NCI-H1930 (cell line): ENCODE data around the gene RALGPS1.

ENCODE experiments used
- DNase-seq, 2 experiments: peaks; one replicate each; lab custom pipeline; 2025; lab: John Stamatoyannopoulos, UW

Gene RALGPS1

GRCh38 chr9:127123064-127123890, 208.7 kb downstream of the RALGPS1 start:
- no peak for DNase-seq

- no peak for DNase-seq
These were observed 209.5 kb downstream of the RALGPS1 start for GRCh38 chr9:127124111-127124531.

GRCh38 chr9:127124792-127125191, 210.2 kb downstream of the RALGPS1 start:
- no peak for DNase-seq

GRCh38 chr9:127126971-127127370, 212.4 kb downstream of the RALGPS1 start:
- no peak for DNase-seq

DNA sequence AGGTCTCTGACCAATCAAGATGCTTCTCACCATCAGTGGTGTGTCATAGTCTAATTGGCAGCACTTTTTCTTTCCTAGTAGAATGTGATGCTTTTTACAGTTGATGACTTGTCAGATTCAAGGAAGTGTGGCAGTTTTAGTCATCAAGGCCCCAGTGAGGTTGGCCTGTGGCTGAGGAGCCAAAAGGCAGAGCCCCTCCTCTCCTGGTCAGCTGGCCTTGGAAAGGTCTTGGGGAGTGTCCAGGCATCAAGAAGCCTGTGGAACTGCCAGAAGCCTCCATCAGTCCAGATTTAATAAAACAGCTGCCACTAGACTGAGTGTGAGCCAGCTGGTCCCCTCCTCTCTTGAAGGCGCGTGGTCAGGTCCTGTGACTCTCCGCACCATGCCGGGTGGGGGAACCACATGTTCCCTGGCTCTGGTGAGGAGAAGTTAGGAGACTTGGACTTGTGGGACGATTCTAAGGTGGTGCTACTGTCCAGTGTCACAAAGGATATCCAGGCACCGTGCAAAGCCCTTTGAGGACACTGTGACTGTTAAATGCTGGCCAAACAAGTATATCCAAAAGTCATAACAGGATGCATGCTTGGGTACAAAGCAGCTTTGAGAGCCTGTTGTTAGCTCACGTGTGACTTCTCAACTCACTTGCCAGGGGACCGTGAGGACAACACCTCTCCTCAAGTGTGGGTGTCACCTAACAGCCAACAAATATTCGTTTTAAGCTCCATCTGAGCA, 213.9 kb downstream of the RALGPS1 start:
- no peak for DNase-seq

GRCh38 chr9:127129073-127129717, 214.6 kb downstream of the RALGPS1 start:
- no peak for DNase-seq

DNA sequence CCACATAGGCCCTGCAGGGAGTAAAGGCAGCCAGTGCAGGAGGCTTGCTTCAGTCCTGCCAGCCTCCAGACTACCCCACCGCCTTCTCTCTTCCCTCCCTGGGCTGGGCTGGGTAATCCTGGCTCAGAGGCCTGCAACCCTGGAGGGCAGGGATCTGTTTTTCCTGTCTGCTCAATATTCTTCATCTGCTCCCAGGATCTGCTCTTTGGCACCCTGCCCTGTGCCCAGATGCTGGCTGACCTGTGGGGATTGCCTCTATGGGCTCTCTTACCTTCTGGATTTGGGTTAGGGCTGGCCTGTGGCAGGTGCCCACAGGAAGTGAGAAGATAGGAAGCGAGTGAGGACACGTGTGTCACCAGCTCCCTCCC, 215.1 kb downstream of the RALGPS1 start:
- DNase-seq, result no peak

DNA sequence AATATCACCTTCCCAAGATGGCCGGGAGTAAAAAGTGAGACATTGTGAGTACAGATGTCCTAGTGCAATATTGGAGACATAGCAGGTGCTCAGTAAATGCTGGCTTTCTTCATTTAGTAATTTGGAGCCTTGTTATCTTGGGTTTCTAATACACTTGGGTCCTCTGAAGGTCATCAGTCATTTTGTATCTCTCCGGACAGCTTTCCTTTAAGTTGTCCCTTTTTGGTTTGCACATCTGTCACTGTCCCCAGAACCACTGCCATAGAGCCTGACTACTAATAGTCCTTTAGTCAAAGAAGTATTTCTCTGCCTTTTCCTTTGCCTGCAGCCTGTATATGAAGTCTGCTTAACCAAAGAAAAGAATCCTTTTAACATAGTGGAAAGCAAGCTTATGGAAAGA, 215.7 kb downstream of the RALGPS1 start:
- DNase-seq, result no peak

DNA sequence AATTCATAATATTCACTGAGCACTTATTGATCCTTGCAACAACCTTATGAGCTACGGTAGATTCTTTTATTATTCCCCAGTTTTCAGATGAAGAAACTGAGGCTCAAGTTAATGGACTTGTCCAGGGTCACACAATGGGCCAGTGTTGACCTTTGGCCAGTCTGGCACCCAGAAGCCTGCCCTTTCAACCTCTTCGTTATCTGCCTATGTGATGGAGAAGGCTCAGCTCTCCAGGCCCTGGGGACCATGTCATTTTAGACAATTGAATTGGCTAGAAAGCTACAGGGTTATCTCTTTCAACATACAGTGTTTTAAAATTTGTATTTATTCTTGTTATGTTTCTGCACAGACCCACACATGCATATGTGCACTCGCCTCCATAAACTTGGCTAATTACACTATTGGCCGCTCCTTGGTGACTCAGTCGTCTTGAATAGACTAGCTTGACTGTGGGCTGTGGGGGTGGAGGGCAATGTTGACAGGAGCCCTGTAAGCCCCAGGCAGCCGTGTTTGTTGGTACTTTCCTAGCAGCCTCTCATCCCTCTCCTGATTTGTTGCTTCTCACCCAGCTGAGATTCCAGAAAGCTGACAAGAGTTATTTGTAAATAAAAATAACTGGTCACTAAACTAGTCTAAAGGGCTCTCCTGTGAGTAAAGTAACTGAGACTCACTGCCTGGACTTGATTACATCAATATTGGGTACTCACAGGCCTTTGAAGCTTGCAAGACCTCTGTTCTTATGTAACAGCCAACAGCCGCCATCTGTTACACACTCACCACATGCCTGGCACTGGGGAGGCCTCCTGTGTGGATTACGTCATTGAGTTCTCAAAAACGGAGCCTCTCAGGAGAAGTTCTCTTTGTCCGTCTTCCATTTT, 216.3 kb downstream of the RALGPS1 start:
- DNase-seq, result no peak

DNA sequence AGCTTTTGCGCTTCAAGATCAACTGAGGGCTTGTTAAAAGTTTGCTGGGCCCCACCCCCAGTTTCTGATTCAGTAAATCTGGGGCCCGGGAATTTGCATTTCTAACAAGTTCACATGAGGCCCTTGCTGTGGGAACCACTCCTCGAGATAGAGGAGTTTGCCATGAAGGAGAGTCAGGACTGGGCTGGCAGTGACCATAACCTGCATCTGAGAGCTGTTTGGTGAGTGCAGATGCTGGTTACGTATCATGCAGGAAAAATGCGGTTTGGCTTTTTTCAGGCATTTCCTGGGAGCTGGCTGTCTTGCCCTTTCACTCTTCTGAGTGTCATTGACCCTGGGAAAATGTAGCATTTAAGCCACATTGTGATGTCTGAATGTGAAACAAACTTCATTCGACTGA, 217.3 kb downstream of the RALGPS1 start:
- DNase-seq, result no peak

DNA sequence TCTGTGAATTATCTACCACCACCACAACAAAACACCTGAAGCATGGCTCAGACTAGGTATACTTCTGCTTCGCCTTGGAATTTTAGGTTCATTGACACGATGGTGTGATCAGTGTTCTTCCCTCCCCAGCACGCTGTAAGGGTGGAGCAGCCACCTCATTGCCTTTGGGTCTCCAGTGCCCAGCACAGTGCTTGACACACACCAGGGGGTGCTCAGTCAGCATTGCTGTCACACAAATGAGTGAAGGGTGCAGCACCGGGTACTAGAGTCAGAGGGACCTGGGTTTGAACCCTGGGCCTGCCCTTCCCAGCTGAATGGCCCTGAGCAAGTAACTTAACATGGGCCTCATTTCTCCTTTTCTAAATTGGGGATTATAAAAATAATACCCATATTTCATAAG, 217.8 kb downstream of the RALGPS1 start:
- DNase-seq, result no peak

- no peak for DNase-seq
These were observed 218.5 kb downstream of the RALGPS1 start for GRCh38 chr9:127132921-127133647.

- no peak for DNase-seq
These were observed 219.2 kb downstream of the RALGPS1 start for GRCh38 chr9:127133739-127134167.

DNA sequence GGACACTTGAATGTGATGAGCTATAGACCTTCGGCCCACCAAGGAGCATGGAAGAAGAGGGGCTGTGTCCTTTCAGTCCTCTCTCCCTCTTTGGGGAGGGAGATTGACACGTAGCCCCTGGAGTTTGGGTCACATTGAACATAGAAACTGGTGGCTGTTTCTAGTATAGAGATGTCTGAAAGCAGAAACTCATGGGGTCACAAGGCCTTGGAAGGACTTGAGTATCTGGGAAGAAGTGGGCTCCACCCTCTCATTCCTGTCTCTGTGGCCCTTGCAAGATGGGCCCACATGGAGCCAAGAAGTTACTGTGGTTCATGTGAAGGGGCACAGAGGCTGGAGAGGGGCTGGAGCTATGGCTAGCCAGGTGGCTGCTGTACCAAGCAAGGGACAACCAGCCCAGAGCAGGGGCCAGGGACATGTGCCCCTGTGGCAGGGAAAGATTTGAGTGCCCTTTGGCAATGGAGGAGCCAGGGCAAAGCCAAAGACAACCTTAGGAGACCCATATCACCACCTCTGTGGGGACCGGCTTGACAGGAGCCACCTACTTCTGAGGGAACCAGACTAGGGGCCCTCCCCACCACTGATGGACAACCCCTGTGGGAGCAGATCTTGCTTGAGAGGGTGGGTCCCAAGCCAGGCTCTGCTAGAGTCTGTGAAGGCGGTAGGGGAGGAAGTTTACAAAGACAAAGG, 220.6 kb downstream of the RALGPS1 start:
- no peak for DNase-seq

- DNase-seq, result no peak
These were observed 221.7 kb downstream of the RALGPS1 start for GRCh38 chr9:127136081-127136879.

GRCh38 chr9:127136880-127137639, 222.5 kb downstream of the RALGPS1 start:
- DNase-seq, result no peak

DNA sequence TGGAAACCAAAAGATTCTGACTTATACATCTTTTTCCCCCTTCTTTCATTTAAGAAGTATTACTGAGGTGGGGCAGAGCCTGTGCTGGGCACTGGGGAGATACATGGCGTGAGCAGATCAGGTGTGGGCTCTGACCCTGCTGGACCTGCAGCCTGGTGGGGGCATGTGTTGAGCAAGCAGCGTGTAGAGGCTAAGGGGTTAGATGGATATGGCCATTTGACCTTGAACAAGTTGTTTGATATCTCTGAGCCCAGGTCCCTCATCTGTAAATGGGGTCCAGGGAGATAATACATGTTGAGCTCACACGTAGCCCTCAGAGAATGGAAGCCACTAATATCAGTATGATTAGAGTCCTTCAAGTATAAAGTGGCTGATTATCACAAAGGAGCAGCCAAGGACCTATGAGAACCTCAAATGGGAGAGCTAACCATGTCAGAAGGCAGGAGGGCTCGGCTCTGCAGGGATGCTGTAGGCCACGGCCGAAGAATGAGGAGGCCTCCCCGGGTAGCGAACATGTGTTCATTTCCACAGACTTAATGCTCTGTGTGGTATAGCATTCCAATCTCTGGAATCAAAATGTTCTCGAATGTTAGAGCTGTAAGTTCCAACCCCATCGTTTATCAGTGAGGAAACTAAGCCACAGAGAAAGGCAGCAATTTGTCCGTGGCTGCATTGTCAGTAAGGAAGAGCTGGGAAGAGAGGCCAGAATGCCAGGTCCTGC, 223.2 kb downstream of the RALGPS1 start:
- DNase-seq, result no peak

DNA sequence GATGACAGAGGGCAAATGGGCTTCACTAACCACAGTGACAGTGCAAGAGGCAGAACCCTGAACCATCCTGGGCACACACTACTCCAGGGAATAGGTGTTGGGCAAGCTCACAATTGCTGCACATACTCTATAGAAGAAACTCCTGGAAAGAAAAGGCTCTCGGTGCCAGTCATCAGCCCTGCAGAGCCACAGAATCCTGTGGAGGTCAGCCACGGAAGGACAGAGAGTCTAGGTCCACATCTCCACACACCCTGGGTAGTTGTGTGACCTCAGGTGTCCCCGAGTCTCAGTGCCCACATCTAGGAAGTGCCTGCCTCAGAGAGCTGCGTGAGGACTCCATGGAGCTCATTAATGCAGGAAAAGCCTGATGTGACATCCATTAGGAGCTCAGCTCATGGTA, 223.9 kb downstream of the RALGPS1 start:
- no peak for DNase-seq
